HepG2 (cell line): Measurements from ENCODE around the gene MRGPRF. TPM values are rescaled to one million over a fixed set of nuclear protein-coding genes. Genes with fewer than 3 reads are reported as not detected.

ENCODE experiments used
- GATAD1 ChIP-seq: IDR thresholded peaks from 2 replicates; pipeline ENCODE4 v1.6.1; 2016; ENCODE audit warnings: missing genetic modification reagents, missing compliant biosample characterization
- HOXA7 ChIP-seq: sonication (generic); formaldehyde crosslinking; IDR thresholded peaks from 2 replicates; pipeline ENCODE4 v1.8.1; 2022; ENCODE audit warnings: mild to moderate bottlenecking, missing genetic modification reagents, moderate library complexity
- MED8 ChIP-seq: sonication (generic); formaldehyde crosslinking; IDR thresholded peaks from 2 replicates; pipeline ENCODE4 v1.8.1; 2023; ENCODE audit warnings: mild to moderate bottlenecking, missing genetic modification reagents; ENCODE audit not compliant: insufficient replicate concordance
- MXD1 ChIP-seq: sonication (generic); formaldehyde crosslinking; IDR thresholded peaks from 2 replicates; pipeline ENCODE4 v1.4.0; 2020; ENCODE audit warnings: mild to moderate bottlenecking, missing genetic modification reagents
- RAD21 ChIP-seq: fragments of 450-650 bp; formaldehyde crosslinking; IDR thresholded peaks from 2 replicates; pipeline ENCODE4 v1.5.0; 2020; ENCODE audit warnings: mild to moderate bottlenecking
- SIN3B ChIP-seq: fragments of 150-350 bp; IDR thresholded peaks from 2 replicates; pipeline ENCODE4 v1.6.1; 2014; ENCODE audit warnings: low read length
- SNAPC5 ChIP-seq: sonication (generic); formaldehyde crosslinking; IDR thresholded peaks from 2 replicates; pipeline ENCODE4 v1.8.1; 2023; ENCODE audit warnings: mild to moderate bottlenecking, missing genetic modification reagents, borderline replicate concordance
- SRF ChIP-seq: IDR thresholded peaks from 2 replicates; pipeline ENCODE4 v1.6.1; 2011; ENCODE audit warnings: mild to moderate bottlenecking, low read depth, low read length, moderate library complexity
- TCF7L2 ChIP-seq: IDR thresholded peaks from 2 replicates; pipeline ENCODE4 v1.6.1; 2011; ENCODE audit warnings: mild to moderate bottlenecking, low read depth, low read length, moderate library complexity
- ZBTB7A ChIP-seq: sonication (generic); formaldehyde crosslinking; IDR thresholded peaks from 2 replicates; pipeline ENCODE4 v1.8.0; 2022; ENCODE audit warnings: mild to moderate bottlenecking, missing genetic modification reagents
- ZNF142 ChIP-seq: sonication (generic); formaldehyde crosslinking; IDR thresholded peaks from 2 replicates; pipeline ENCODE4 v1.4.0; 2020; ENCODE audit warnings: missing genetic modification reagents
- ZNF18 ChIP-seq: sonication (generic); formaldehyde crosslinking; IDR thresholded peaks from 2 replicates; pipeline ENCODE4 v1.8.0; 2022; ENCODE audit warnings: mild to moderate bottlenecking, missing genetic modification reagents; ENCODE audit not compliant: insufficient replicate concordance
- ZNF317 ChIP-seq: sonication (generic); formaldehyde crosslinking; IDR thresholded peaks from 2 replicates; pipeline ENCODE4 v1.5.0; 2020; ENCODE audit warnings: mild to moderate bottlenecking, missing genetic modification reagents
- ZNF350 ChIP-seq: sonication (generic); formaldehyde crosslinking; IDR thresholded peaks from 2 replicates; pipeline ENCODE4 v1.4.0; 2020; ENCODE audit warnings: mild to moderate bottlenecking, low read depth, missing genetic modification reagents, borderline replicate concordance
- ZNF362 ChIP-seq: sonication (generic); formaldehyde crosslinking; IDR thresholded peaks from 2 replicates; pipeline ENCODE4 v1.4.0; 2020; ENCODE audit warnings: missing genetic modification reagents, mild to moderate bottlenecking, borderline replicate concordance
- ZNF432 ChIP-seq: sonication (generic); formaldehyde crosslinking; IDR thresholded peaks from 2 replicates; pipeline ENCODE4 v1.5.0; 2020; ENCODE audit warnings: missing genetic modification reagents, mild to moderate bottlenecking, borderline replicate concordance
- ZNF501 ChIP-seq: sonication (generic); formaldehyde crosslinking; IDR thresholded peaks from 2 replicates; pipeline ENCODE4 v1.5.1; 2020; ENCODE audit warnings: mild to moderate bottlenecking, moderate library complexity, missing genetic modification reagents
- ZNF513 ChIP-seq: sonication (generic); formaldehyde crosslinking; conservative IDR thresholded peaks from 2 replicates; pipeline ENCODE4 v1.5.0; 2020; ENCODE audit warnings: missing genetic modification reagents
- ZNF552 ChIP-seq: sonication (generic); formaldehyde crosslinking; IDR thresholded peaks from 2 replicates; pipeline ENCODE4 v1.9.0; 2022; ENCODE audit warnings: missing genetic modification reagents, mild to moderate bottlenecking, borderline replicate concordance
- ZNF737 ChIP-seq: sonication (generic); formaldehyde crosslinking; IDR thresholded peaks from 2 replicates; pipeline ENCODE4 v1.5.0; 2020; ENCODE audit warnings: missing genetic modification reagents, mild to moderate bottlenecking, borderline replicate concordance
- polyA plus RNA-seq, 8 experiments: library from polyadenylated mRNA; depleted of rRNA in 3 of 8; stranded (reverse) in 7 of 8; unstranded in 1 of 8; fragments of >200 nt; fragmentation: Illumina TruSeq in 4 of 8; extraction: Trizol in 4 of 8; gene quantifications; 2 replicates each; pipeline versions ENCODE4 v1.2.1 to v1.2.3, GENCODE V29; 2011 to 2016; ENCODE audit warnings: low read depth in 4 of 8, missing spikeins in 1 of 8, mixed read lengths in 1 of 8; ENCODE audit not compliant: insufficient read depth in 1 of 8
- total RNA-seq, 5 experiments: library from RNA; depleted of rRNA; stranded (reverse); fragments of >200 nt; fragmentation: Illumina TruSeq; extraction: Trizol; gene quantifications; 2 replicates each; pipeline ENCODE4 v1.2.3, GENCODE V29; 2016; ENCODE audit warnings: low read depth in 1 of 5

Gene MRGPRF
- total and polyA plus RNA-seq, 2 of the 13 experiments (the other 11 are each of a cell fraction or from before 2014, with no cell fraction given): not detected

GRCh38 chr11:69007975-69008381, 5.1 kb downstream of the MRGPRF start (continued):
- TF ChIP-seq ZNF18 (no peak), ZNF362 (CRISPR knock-in tag) (no peak), MED8 (CRISPR knock-in tag) (no peak), TCF7L2 (no peak), ZNF552 (CRISPR knock-in tag) (no peak), ZNF501 (CRISPR knock-in tag) (0 out of 2 replicates have a peak, but pooled peaks have one; percentile 9), ZNF317 (CRISPR knock-in tag) (no peak), ZBTB7A (no peak), ZNF142 (CRISPR knock-in tag) (no peak), ZNF350 (CRISPR knock-in tag) (no peak; the same call in 1 of the 2 replicates), ZNF513 (CRISPR knock-in tag) (no peak), MXD1 (CRISPR knock-in tag) (no peak), SIN3B (no peak), ZNF737 (CRISPR knock-in tag) (no peak), HOXA7 (CRISPR knock-in tag) (no peak), SRF (no peak), GATAD1 (CRISPR knock-in tag) (no peak), RAD21 (CRISPR knock-in tag) (no peak), ZNF432 (CRISPR knock-in tag) (no peak), SNAPC5 (no peak)
